Osteocyte (in vitro differentiated cells): ENCODE data around the gene KRT79. TPM values are rescaled to one million over a fixed set of nuclear protein-coding genes. Genes with fewer than 3 reads are reported as not detected.

Experiments used
- DNase-seq: peaks from one replicate; pipeline ENCODE4 v3.0.0; 2021; ENCODE audit warnings: mixed read lengths; ENCODE audit not compliant: unreplicated experiment; ENCODE audit errors: extremely low spot score
- H3K27ac Mint-ChIP-seq: one replicate; pipeline ENCODE4 v1.8.0; 2021; ENCODE audit warnings: mild to moderate bottlenecking, mixed read lengths; ENCODE audit not compliant: unreplicated experiment
- H3K27me3 Mint-ChIP-seq: one replicate; pipeline ENCODE4 v1.8.0; 2021; ENCODE audit warnings: mixed read lengths; ENCODE audit not compliant: unreplicated experiment
- H3K36me3 Mint-ChIP-seq: one replicate; pipeline ENCODE4 v1.8.0; 2021; ENCODE audit warnings: mixed read lengths; ENCODE audit not compliant: unreplicated experiment
- H3K4me1 Mint-ChIP-seq: one replicate; pipeline ENCODE4 v1.8.0; 2021; ENCODE audit warnings: mixed read lengths; ENCODE audit not compliant: unreplicated experiment
- H3K4me3 Mint-ChIP-seq: one replicate; pipeline ENCODE4 v1.8.0; 2021; ENCODE audit warnings: mild to moderate bottlenecking, moderate library complexity, mixed read lengths; ENCODE audit not compliant: unreplicated experiment
- H3K9me3 Mint-ChIP-seq: one replicate; pipeline ENCODE4 v1.8.0; 2021; ENCODE audit warnings: mixed read lengths; ENCODE audit not compliant: unreplicated experiment
- total RNA-seq: library from RNA; stranded (reverse); gene quantifications from 2 replicates; pipeline ENCODE4 v1.2.1, GENCODE V29; 2021
- TF ChIP-seq, protein P1 (sequence below): fragments of 200-600 bp; sonication (generic); IDR thresholded peaks from 2 replicates; pipeline ENCODE4 v1.5.0; 2021; ENCODE audit warnings: antibody characterized with exemption, mild to moderate bottlenecking, moderate library complexity

Gene KRT79
- total RNA-seq, 1 donor from 2014 or later, result not detected

GRCh38 chr12:52813885-52814709 is 20.0 kb downstream of the KRT79 start, which contains the start of gene KRT4:
Gene KRT4, minus strand, starts transcription at chr12:52814116. Its CDS starts 58 bp downstream, at chr12:52814058.
- H3K4me1 Mint-ChIP-seq, result no peaks in the 10 kb centered on the region
- H3K36me3 Mint-ChIP-seq, result no peaks in the 10 kb centered on the region
- H3K27ac Mint-ChIP-seq, result no peak within 1 kb of the TSS
- H3K27me3 Mint-ChIP-seq, result peaks cover 56% of the 10 kb centered on the region
- H3K4me3 Mint-ChIP-seq, result no peak within 1 kb of the TSS
- no peak for DNase-seq
- TF ChIP-seq, protein P1, sequence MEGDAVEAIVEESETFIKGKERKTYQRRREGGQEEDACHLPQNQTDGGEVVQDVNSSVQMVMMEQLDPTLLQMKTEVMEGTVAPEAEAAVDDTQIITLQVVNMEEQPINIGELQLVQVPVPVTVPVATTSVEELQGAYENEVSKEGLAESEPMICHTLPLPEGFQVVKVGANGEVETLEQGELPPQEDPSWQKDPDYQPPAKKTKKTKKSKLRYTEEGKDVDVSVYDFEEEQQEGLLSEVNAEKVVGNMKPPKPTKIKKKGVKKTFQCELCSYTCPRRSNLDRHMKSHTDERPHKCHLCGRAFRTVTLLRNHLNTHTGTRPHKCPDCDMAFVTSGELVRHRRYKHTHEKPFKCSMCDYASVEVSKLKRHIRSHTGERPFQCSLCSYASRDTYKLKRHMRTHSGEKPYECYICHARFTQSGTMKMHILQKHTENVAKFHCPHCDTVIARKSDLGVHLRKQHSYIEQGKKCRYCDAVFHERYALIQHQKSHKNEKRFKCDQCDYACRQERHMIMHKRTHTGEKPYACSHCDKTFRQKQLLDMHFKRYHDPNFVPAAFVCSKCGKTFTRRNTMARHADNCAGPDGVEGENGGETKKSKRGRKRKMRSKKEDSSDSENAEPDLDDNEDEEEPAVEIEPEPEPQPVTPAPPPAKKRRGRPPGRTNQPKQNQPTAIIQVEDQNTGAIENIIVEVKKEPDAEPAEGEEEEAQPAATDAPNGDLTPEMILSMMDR, result no peak
- no peaks in the 10 kb centered on the region for H3K9me3 Mint-ChIP-seq

DNA sequence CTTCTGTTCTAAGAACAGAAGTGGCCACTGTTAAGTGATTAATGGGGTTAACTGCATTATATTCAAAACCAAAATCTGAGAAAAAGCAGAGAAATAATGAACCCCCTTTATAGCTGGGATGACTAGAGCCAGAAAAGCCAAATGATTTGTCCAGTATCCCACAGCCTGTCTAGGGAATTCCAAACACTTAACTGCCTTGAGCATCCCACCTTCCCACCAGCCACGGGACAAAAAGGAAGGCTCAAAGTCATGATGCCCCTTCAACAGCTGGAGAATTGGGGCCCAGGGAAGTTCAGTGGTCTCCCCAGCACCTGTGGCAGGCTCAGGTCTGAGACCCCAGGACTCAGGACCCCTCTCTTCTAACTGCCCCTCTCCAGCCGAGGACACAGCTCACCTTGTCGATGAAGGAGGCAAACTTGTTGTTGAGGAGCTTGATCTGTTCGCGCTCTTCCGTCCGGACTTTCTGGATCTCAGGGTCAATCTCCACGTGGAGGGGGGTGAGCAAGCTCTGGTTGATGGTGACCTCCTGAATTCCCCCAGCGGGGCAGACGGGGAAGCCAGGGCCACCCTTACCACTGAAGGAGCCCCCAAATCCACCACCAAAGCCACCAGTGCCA is 20.8 kb downstream of the KRT79 start:
- H3K27ac Mint-ChIP-seq, result no peak overlapping the region
- no peaks in the 10 kb centered on the region for H3K36me3 Mint-ChIP-seq
- no peaks in the 10 kb centered on the region for H3K4me1 Mint-ChIP-seq
- peaks cover 53% of the 10 kb centered on the region for H3K27me3 Mint-ChIP-seq
- no peaks in the 10 kb centered on the region for H3K9me3 Mint-ChIP-seq
- DNase-seq, result no peak
- TF ChIP-seq, protein P1, result no peak
- H3K4me3 Mint-ChIP-seq, result no peak overlapping the region

DNA sequence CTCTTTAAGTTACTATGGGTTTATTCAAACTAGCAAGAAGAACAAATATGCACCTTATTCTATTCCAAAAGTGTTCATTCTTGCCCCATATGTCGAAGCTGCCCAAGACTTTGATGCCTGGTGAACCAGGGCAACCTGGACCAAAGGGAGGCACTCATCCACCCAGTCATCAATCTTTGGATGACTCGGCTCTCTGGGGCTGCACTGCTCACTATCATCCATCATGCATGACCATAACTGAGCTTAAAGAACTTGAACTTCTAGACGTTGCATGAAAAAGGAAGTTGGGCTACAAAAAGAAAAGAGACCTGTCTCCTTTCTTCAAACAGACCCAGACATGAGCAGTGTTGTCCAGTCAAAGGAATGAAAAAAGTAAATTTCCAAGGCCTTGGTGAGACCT is 21.4 kb downstream of the KRT79 start:
- Mint-ChIP-seq H3K4me3 (no peak overlapping the region), H3K27ac (no peak overlapping the region), H3K36me3 (no peaks in the 10 kb centered on the region), H3K4me1 (no peaks in the 10 kb centered on the region), H3K9me3 (no peaks in the 10 kb centered on the region), H3K27me3 (peaks cover 54% of the 10 kb centered on the region)
- no peak for DNase-seq
- TF ChIP-seq, protein P1, result no peak

- no peaks in the 10 kb centered on the region for H3K9me3 Mint-ChIP-seq
- H3K27ac Mint-ChIP-seq, result no peak overlapping the region
- DNase-seq, result no peak
- H3K4me1 Mint-ChIP-seq, result no peaks in the 10 kb centered on the region
- no peak overlapping the region for H3K4me3 Mint-ChIP-seq
- peaks cover 52% of the 10 kb centered on the region for H3K27me3 Mint-ChIP-seq
- no peaks in the 10 kb centered on the region for H3K36me3 Mint-ChIP-seq
- TF ChIP-seq, protein P1, result no peak
Observed at GRCh38 chr12:52812073-52812400, 22.1 kb downstream of the KRT79 start.
